Endometrium (tissue), 2 donors: ENCODE data around the gene TRPC4AP.

Experiments used
- FAIRE-seq: peaks from 2 replicates; lab custom pipeline; 2012; peaks lifted over from hg19 to GRCh38; lab: Jason Lieb, UNC
- donor health status: control.
- donor health status: control.

The TRPC4AP gene

DNA sequence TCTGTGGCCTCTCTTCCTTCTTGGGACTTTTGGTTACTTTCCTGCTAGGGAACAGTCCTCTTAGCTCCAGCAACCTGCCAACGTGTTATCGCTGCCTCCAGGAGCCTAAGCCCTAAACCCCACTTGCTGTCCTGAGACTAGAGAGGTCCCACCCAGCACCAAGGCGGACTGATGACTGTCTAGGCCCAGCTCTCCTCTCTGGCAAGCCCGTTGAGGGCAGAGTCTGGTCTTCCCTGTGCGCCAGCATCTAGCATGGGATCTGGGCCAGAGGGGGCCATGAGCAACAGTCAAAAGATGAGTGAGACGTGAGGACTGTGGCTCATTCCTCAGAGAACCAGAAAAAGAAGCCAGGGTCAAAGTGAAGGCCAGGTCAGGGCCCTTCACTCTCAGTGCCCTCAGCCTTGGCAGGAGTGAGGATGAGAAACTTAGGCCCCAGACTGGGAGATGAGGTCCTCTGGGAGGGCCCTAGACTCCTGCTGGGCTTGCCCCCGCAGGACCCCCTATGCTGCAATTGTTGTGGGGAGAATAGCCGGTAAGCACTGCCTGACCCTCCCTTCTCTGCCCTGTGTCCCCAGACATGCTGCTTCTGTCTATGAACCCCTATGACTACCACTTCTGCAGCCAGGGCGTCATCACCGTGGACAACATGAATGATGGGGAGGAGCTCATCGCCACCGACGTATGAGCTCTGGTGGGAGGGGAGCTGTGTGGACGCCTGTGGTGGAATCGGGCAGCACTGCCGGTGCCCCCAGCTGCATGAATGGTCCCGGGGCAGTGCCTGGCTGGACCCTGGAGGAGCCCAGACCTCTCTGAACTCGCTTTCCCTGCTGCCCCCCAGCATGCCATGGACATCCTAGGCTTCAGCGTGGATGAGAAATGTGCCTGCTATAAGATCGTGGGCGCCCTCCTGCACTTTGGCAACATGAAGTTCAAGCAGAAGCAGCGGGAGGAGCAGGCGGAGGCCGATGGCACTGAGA, 106.0 kb downstream of the TRPC4AP start:
- FAIRE-seq: no peak

DNA sequence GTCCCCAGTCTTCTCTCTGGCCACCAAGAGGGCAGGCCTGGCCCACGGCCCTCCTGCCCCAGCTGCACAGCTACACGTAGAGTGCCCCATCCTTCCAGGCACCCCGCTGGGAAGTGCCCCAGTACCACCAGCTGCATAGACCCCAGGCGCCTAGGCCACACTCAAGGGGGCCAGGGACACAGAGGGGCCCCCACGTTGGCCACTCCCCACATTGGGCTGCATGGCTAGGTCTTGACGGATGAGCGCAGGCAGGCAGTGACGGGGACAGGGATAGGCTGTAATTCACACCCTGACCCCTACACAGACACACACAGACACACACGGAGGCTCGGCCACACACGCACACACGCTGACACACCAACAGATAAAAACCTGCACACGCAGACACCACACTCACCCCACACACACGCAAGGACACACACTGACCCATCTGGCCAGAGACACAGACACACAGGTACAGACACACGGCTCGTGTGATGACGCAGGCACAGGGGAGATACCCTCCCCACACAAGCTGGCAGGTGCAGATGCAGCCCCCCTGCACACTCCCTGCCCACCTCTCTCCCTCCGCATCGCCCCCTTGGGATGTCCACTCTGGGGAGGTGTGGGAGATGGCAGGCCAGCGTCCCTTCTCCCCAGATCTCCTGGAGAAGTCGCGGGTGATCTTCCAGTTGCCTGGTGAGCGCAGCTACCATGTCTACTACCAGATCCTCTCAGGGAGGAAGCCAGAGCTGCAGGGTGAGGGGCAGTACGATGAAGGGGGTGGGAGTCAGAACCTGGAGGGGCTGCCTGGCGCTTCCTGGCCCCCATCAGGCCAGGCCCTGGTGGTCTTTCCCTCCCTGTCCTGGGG, 106.9 kb downstream of the TRPC4AP start:
- no peak for FAIRE-seq

DNA sequence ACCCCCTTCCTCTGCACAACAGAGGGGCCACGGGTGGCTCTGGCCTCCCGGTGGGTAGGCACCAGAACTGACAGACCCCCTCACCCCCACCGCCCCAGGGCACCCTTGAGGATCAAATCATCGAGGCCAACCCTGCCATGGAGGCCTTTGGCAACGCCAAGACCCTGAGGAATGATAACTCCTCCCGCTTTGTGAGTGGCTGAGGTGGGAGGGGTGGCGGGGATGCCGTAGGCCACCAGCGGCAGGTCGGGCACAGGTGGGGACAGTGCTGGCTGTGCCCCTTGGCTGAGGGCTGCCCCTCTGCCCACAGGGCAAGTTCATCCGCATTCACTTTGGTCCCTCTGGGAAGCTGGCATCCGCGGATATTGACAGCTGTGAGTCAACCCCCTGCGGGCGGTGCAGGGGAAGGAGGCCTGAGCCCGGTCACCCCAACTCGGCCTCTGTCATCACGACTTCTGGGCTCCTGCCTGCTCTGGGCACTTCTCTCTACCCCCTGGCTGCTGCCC, 107.8 kb downstream of the TRPC4AP start:
- no peak for FAIRE-seq

DNA sequence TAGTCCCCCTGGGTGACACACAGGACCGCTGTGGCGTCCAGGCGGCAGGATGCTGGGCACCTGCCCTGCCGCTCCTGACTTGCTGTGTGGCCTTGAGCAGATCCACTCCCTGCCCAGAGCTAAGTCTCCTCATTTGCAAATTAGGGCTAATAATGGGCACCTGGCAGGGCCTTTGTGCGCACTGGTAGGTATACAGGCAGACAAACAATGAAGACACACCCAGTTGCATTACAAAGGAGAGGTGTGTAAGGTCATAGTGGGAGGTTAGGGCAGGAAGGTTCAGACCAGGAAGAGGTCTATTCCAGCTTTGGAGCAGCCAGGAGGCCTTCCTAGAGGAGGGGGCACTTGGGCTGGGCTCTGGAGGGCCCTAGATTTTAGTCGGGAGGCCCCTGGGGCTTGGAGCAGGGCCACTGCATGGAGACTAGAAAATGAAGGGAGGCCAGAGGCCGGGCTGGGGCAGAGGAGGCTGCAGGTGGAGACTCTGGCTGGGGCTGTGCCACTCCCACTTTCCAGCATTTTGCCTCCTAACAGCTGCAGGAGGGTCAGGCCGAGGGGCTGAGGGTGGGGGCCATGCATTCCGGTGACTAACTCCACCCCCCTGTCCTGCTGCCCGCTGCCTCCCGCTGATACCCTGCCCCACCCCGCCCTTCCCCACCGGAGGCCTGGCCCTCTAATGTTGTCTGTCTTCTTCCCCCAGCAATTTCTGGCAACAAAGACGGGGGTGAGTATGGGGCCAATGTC, 108.4 kb downstream of the TRPC4AP start:
- no peak for FAIRE-seq

DNA sequence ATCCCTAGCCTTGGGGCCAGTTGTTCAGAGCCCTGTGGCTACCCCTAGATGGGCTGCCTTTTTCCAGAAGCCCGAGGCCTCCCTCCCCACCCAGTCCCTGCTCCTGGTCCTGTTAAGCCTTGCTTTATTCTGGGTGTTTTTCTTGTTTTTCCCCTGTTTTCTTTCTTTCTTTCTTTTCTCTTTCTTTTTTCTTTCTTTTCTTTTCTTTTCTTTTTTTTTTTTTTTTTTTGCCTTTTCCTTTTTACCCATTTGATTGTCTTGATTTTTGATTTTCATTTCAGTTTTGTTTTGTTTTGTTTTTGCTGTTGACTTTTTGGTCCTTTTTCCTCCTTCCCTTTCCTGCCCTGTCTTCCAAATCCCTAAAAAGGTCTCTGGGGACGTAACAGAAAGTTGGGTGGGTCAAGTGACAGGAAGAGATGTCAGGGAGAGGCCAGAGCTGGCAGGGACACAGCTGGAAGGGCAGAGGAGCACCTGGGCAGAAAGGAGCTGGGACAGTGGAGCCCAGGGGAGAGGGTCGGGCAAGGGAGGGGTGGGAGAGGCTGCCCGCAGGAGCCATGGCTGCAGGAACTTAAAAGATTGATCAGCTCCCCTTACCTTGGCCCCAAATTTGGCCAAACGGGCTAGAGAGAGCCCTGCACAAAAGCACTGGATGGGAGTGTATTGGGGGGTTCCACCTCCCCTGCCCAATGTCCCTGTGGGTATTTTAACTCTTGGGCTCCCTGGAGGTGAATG, 109.4 kb downstream of the TRPC4AP start:
- no peak for FAIRE-seq

DNA sequence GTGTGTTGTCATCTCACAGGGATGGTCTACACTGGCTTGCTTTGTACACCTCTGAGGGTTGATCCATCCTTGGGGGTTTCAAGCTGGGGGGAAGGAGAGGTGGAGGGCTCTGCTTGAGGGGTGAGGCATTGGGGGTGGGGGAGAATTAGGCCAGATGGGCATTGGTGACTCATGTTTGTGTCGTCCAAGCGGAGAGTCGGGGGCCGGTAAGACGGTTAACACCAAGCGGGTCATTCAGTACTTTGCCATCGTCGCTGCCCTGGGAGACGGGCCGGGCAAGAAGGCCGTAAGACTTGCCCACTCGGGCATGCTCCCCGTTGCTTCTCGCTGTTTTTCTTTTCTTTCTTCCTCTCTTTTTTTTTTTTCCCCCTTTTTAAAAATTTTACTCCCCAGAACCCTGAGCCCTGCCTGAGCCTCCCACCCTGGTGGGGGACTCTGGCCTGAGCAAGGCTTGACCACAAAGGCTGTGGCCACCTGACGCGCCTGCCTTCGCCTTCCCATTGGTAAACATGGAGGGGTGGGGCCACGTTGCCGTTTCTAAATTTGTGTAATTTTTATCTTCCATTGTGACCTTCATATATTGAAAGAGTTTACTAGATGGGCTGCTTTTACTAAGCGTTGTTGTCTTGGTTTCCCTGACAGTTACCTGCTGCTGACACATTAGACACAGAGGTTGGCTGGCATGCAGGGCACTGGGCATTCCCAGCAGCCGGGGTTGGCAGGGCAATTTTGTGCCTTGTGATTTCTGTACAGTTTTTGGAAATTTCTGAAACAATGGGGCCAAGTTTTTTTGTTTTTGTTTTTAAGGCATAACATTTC, 110.1 kb downstream of the TRPC4AP start:
- FAIRE-seq: no peak

DNA sequence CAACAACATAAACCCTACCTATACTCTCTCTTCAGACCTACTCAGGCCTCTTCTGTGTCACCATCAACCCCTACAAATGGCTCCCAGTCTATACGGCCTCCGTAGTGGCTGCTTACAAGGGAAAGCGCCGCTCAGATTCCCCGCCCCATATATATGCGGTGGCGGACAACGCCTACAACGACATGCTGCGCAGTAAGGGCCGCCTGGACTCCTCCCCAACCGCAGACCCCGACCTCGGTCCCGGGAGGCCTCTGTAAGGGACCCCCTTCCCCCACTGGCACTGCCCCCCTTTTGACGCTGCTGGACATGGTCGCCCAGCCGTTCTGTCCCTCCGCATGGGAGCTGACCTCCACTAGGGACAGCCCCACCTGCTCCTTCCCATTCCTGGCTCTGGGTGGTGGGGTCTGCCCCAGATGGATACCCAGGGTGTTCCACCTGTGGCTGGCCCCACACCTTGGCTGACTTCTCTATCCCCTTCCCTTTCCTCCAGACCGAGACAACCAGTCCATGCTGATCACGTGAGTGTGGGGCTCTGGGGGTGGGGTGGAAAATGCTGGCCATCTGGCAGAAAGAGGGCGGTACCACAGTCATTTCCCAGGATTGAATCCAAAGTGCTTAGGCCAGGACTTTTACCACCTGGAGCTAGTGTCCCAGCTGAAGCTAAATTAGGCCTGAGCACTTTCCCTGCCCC, 111.9 kb downstream of the TRPC4AP start:
- no peak for FAIRE-seq

DNA sequence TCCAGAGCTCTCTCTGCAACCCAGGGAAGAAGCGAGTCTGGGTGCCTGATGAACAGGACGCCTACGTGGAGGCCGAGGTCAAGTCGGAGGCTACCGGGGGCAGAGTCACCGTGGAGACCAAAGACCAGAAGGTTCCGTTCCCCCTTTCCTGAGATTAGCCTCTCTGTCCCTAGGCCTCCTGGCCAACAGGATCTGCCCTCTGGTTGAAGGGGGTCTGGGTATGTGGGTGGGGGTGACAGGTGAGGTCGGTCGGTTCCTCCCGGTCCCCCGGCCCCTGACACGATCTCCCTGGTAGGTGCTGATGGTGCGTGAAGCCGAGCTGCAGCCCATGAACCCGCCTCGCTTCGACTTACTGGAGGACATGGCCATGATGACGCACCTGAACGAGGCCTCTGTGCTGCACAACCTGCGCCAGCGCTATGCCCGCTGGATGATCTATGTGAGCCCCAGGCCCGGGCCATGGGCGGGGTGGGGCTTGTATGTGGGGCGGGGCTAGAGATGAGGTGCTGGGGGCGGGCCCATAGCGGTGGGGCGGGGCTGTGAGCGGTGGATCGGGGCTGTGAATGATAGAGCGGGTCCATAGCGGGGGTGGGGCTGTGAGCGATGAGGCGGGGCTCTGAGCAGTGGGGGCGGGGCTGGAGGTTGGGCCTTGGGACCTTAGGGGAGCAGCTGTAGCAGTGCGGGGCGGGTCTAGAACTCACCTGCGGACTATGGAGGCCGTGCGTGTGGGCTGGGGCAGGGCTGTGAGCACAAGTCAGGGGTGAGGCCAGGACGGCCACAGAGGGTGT, 113.0 kb downstream of the TRPC4AP start:
- FAIRE-seq: no peak

DNA sequence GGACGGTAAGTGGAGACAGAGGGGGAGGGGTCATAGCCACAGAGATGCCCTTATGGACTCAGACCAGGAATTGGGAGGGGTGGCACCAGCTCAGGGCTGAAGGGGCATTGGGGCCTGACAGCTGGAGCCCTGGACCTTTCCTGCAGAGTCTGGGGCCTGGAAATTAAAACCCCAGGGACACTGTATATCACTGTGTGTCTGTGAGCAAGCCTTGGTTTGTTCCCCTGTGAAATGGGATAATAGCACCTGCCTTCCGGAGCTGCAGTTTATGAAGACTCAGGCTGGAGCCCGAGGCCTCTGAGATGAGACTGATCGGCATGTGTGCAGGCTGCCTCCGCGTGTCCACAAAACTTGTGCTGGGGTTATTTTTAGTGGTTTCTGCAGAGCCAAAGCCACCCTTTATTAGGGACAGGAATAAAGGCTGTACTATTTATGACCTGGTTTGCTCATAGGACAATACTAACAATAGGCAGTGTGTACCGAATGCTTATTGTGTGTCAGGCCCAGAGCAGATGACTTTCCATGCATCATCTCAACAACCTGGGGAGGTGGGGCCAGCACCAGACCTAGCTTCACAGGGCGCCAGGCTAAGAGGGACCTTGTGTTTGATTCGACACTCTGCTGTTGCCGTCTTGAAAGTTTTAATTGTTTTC, 114.4 kb downstream of the TRPC4AP start:
- no peak for FAIRE-seq

DNA sequence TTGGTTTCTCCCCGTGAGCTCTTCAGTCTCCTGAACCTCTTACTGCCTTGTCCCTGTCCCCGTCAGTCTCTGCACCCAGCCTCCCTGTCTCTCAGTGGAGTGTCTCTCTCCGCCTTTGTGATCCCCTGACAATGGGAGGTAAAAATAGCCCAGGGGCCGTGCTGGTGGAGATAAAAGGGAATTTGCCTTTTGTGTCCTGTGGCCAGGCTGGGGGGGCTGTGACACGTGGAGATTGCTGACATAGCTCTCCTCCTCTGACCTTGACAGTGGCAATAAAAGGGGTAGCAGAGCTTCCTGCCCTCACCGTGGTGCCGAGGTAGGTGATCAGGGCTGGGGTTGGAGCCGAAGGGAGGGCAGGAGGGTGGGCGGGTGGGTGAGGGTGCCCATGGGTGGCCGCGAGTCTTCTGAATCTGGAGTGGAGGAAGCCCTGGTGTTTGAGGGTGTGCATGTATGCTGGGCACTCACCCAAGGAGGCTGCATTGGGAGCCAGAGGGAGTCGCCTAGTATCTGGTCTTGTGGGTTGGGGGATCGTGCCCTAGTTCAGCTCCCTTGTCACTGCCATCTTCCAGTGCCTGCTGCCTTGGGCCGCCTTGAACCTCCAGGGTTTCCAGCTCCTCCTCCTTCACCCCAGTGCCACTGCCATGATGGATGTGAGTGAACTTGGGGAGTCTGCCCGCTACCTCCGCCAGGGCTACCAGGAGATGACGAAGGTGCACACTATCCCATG, 115.1 kb downstream of the TRPC4AP start:
- FAIRE-seq: no peak

DNA sequence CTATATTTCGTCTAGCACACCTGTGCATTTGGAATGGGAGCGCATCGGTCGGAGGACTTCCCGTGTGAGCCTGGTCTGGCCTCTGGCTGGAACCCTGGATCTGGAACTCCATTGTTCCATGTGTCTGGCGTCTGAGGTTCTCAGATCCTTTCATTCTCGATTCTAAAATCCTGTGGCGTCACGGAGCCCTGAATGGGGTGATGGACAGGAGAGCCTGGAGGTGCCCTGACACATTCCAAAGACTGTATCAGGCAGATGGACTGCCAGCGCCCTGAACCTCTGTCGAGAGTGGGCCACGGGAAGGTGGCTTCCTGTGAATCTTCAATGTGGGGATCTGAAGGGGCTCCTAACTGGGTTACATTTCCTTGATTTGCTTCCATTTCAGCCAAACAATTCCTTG, 116.3 kb downstream of the TRPC4AP start:
- FAIRE-seq: no peak

DNA sequence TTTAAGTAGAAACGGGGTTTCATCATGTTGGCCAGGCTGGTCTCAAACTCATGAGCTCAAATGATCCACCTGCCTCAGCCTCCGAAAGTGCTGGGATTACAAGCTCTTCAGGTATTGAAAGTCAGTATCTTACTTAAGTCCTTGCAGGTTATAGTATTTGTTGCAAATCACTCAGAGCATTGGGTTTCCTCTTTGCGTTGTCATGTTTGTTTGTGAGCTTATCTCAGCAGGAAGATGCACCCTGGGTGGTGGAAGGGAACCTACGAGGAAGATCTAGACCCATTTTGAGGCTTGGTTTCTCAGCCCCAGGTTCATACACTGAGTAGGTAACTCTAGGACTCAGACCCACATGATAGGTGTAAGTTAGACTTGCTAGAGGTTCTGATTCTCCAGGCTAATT, 118.4 kb downstream of the TRPC4AP start:
- no peak for FAIRE-seq

DNA sequence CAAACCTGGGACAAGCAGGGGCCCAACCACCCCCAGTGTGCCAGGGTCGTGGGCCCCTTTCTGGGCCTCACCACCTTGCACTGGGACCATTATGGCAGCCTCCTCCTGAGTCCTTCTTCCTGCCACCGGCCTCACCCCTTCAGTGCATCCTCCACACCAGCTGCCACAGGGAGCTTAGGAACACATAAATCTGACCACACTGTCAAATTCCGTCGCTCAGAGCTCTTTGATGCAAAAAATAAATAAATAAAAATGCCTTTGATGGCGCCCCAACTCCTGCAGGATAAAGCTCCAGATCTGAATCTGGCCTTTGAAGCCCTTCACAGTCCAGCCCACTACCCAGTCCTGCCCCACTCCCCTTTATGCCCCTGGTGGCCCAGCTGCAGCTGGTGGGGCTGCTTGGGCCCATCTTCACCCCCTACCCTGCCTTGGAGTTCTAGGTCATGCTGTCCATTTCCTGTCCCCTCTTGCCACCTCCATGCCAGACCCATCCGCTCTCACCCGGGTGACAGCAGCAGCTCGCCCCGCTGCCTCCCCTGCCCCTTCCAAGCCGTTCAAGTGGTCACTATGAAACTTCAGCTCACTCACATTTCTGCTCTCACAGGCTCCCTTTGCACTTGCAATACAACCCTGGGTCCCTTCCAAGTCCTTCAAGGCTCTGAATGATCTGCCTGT, 120.9 kb downstream of the TRPC4AP start:
- no peak for FAIRE-seq

DNA sequence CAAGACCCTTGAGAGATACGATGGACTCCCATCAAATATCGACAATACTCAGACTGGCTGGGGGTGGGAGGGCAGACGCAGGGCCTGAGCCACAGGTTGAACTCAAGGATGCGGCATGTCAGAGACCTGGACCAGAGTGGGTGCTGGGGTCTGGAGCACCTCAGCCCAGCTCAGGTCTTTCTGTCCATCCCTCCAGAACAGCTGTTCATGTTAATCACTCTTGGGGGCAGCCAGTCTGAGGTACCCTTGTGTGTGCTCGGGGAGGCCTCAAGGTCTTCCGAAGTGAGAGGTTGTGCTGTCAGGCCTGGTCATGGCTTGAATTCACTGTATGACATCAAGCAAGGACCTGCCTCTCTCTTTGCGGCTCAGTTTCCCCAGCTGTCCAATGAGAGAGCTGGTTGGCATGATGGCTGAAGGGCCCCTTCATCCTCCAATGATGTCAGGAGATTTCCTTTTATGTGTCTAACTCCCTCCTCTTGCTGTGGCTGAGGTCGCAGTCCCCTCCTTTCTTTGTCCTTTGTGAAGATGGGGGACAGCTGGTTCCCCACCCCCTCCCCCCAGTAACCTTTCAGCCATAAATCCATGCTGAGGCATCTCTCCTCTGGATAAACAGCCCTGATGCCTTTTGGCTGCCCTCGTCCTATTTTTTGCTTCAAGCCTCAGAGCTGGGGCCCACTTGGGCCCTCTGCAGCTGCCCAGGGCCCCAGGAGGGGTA, 121.6 kb downstream of the TRPC4AP start:
- FAIRE-seq: no peak

DNA sequence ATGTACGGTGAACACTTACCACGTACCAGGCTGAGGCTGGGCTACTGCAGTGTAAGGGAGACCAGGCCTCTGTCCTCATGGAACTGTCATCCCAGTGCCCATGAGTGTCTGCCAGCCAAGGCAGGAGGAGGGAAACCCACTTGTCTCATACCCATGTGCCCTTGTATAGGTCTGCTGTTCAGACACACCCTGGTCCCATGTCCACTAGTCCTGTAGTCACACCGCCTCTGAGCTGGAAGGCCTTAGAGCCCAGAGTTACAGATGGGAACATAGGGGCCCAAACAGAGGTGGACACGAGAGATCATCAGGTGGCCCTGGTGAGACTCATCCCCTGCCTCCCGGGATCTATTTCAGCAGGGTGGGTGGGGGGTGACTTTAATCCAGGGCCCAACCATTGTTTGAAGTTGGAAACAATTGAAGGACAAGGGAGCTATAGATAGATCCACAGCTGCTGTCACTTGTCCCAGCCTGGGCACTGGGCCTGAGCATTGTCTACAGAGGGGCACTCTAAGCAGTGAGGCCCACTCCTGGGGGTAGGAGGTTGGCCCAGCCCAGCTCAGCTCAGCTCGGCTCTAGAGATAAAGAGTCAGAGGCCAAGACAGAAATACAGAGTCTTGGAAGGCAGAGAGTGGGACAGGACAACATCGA, 122.3 kb downstream of the TRPC4AP start:
- FAIRE-seq: no peak
